Motor neuron (in vitro differentiated cells): Measurements from ENCODE around the gene PNMA8C. TPM values are rescaled to one million over a fixed set of nuclear protein-coding genes. Genes with fewer than 3 reads are reported as not detected.
"Not testable (repeated sequence)": the region's sequence is repeated elsewhere in the genome, so short reads cannot be mapped to it uniquely, and the experiment has no call there.

Source experiments
- ATAC-seq, 8 experiments: fragments of 200-7000 bp; cut with Tn5 transposase; replicated peaks in 6 of 8; 2 replicates each; pipeline ENCODE4 v1.8.0; 2021; ENCODE audit warnings: mild to moderate bottlenecking in 8 of 8, moderate library complexity in 8 of 8
- H3K27ac ChIP-seq, 2 donors: fragments of 250-450 bp; sonication (Bioruptor Pico); 2 replicates each; pipeline ENCODE4 v1.9.0; 2021; ENCODE audit warnings: antibody characterized with exemption in 2 of 2, mild to moderate bottlenecking in 2 of 2, moderate library complexity in 1 of 2
- H3K4me1 ChIP-seq, 2 donors: fragments of 250-450 bp; sonication (Bioruptor Pico); replicated peaks in 1 of 2; 2 replicates each; pipeline ENCODE4 v1.6.1; 2021; ENCODE audit warnings: antibody characterized with exemption in 2 of 2, mild to moderate bottlenecking in 2 of 2, moderate library complexity in 1 of 2
- H3K4me3 ChIP-seq, 5 donors: fragments of 250-450 bp; sonication (Bioruptor Pico); 2 replicates each; pipeline ENCODE4 v1.9.0; 2021; ENCODE audit warnings: antibody characterized with exemption in 5 of 5, mild to moderate bottlenecking in 5 of 5, moderate library complexity in 4 of 5
- WGBS, 10 experiments: fragments of 450-650 bp; shearing (Covaris generic); methylation state at CpG; one replicate each; pipeline ENCODE4 v1.0.0; 2022; 5-methylcytosine and 5-hydroxymethylcytosine counted together
- in situ Hi-C, 9 experiments: fragments of 400-800 bp; cut with MboI; loops; one replicate each; pipeline ENCODE4 v1.15.0; 2021; ENCODE audit warnings: low sequenced_read_pairs in 9 of 9, low pct_unique_long_range_greater_than_20kb in 2 of 9; ENCODE audit not compliant: unreplicated experiment in 9 of 9
- total RNA-seq, 8 experiments: library from RNA; unstranded; fragments of 300-600 nt; gene quantifications; 2 replicates each; pipeline versions ENCODE4 v1.2.3 to v1.2.4, GENCODE V29; 2022

The PNMA8C gene
- total RNA-seq, 8 experiments from 2014 or later: 0.31 to 38.1 (median 22.2) TPM; not detected in 1

DNA sequence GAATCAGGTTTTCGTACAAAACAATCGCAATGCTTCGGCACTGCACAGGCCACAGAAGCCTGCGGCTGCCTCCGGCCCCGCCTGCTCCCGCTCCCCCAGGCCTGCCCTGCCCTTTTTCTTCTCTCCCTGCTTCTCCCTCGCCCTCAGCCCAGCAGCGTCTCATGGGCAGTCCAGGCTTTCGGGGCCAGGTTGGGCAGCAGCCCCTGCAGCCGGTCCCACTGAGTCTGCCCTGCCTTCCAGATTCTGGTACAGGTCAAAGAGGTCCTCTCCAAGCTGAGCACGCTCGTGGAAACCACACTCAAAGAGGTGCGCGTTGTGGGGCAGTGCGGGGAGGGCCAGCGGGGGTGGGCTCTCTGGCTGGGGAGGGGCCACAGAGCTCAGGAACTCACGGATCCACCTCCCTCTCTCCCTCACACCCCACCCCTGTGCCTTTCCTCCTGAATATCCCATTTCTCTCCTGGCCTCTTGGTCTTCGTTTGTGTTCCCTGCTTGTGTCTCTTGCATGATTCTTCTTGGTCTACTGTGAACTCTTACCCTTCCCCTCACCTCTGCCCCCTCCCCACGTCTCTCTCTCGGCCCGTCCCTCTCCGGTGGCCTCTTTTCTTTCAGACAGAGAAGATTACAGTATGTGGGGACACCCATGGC, 45.4 kb downstream of the PNMA8C start:
- H3K4me1 ChIP-seq: no peaks in the 10 kb centered on the region
- H3K27ac ChIP-seq: no peak overlapping the region
- H3K4me3 ChIP-seq: no peak overlapping the region
- no peak for ATAC-seq
- 95 to 100% (median 100%) methylated on average over 1 to 5 of the region's 23 CpGs; no CpG with 5 or more reads in 5 of the 10 experiments for WGBS, 10 experiments
- in situ Hi-C loops: loop anchor here in 2 of 9 experiments (25.0 kb wide), 1 partner anchor 104 kb away; the partner anchor contains the start of gene PNMA8B (in 2 of the 2)

DNA sequence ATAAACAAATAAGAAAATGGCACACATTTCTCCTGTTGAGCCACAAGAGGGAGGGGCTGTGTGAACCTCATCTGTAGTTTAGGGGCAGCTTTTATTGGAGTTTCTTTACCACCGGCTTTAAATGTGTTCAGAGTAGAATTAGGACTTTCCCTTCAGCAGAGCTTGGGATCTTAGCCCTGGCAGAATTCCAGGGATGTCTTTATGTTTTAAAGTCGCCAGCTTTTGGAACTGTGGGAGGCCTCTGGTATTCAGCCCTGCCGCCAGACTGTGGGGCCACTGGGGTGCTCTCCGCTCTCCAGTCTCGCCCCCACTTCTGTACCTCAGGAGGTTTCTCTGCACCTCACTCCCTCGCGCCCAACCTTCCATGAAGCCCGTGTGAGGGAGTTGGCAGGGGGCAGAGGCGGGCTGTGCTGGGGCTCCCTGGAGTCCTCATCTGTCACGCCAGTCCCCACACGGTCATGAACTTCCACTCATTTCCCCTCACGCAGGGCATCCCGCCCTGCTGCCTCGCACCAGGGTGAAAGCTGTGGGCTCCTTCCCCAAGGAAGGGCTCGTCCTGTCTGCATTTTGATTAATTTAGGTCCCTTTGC, 46.9 kb downstream of the PNMA8C start:
- Histone ChIP-seq H3K27ac (no peak overlapping the region), H3K4me1 (no peaks in the 10 kb centered on the region), H3K4me3 (no peak overlapping the region)
- in situ Hi-C loops: loop anchor here in 2 of 9 experiments (25.0 kb wide), 1 partner anchor 105 kb away; the partner anchor contains the start of gene PNMA8B (in 2 of the 2)
- 67 to 100% (median 93%) methylated on average over 1 to 6 of the region's 15 CpGs; no CpG with 5 or more reads in 2 of the 10 experiments for whole genome bisulfite sequencing, 10 experiments
- ATAC-seq: no peak

DNA sequence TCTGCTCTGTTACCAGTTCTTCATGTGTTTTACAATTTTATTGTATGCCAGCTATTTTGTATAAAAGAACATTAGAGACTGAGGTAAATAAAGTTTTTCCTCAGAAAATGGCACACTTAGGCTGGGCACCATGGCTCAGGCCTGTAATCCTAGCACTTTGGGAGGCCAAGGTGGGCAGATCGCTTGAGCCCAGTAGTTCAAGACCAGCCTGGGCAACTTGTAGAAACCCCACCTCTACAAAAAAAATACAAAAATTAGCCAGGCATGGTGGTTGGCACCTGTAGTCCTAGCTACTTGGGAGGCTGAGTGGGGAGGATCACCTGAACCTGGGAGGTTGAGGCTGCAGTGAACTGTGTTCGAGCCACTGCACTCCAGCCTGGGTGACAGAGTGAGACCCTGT, 47.4 kb downstream of the PNMA8C start:
- ATAC-seq: no peak
- WGBS, 10 experiments: 94 to 100% (median 100%) methylated on average over 1 to 2 of the region's 2 CpGs; no CpG with 5 or more reads in 4 of the 10 experiments
- no peak overlapping the region for H3K4me3 ChIP-seq

DNA sequence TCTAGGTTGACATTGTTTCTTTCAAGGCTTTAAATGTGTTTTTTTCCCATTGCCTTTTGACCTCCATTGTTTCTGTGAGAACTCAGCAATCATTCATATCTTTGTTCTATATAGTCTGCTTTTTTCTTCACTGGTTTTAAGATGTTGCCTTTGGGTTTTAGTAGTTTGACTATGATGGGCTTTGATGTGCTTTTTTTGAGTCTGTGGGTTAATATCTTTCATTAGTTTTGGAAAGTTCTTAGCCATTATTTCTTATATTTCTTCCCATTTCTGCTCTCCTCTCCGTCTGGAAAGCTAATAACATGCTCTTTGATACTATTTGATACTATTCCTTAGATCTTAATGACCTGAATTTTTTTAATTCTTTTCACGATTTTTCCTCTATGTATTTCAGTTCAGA, 48.0 kb downstream of the PNMA8C start:
- in situ Hi-C loops: loop anchor here in 2 of 9 experiments (25.0 kb wide), 1 partner anchor 107 kb away; the partner anchor contains the start of gene PNMA8B (in 2 of the 2)
- WGBS, 10 experiments: 79 to 100% (median 97%) methylated on average over 2 of the region's 2 CpGs; no CpG with 5 or more reads in 1 of the 10 experiments
- no peak for ATAC-seq
- Histone ChIP-seq H3K4me3 (no peak overlapping the region), H3K27ac (no peak overlapping the region), H3K4me1 (no peaks in the 10 kb centered on the region)

More for the DNA sequence above, 47.4 kb downstream of the PNMA8C start:
- Histone ChIP-seq H3K27ac (no peak overlapping the region), H3K4me1 (no peaks in the 10 kb centered on the region)
- in situ Hi-C loops: loop anchor here in 2 of 9 experiments (25.0 kb wide), 1 partner anchor 106 kb away; the partner anchor contains the start of gene PNMA8B (in 2 of the 2)

DNA sequence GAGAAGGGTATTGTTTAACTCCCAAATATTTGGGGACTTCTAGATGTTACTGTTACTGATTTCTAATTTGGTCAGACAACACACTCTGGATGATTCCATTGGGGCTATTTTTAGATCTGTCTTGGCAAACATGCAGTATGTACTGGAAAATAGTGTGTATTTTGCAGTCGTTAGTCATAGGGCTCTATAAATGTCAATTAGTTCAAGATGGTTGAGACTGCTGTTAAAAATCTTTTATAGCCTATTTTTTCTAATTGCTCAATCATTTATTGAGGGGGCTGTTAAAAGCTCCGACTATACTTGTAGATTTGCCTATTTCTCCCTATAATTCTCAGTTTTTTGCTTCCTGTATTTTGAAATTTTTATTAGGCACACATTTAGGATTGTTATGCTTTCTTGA, 50.5 kb downstream of the PNMA8C start:
- Histone ChIP-seq H3K27ac (no peak overlapping the region), H3K4me3 (no peak overlapping the region), H3K4me1 (no peaks in the 10 kb centered on the region)
- peak in 3 of 8 experiments; percentile 4 to 43 (median 19) for ATAC-seq
- WGBS, 10 experiments: 0 to 100% (median 59%) methylated on average over 1 to 2 of the region's 2 CpGs; no CpG with 5 or more reads in 2 of the 10 experiments
- in situ Hi-C loops: loop anchor here in 2 of 9 experiments (25.0 kb wide), 1 partner anchor 109 kb away; the partner anchor contains the start of gene PNMA8B (in 2 of the 2)

DNA sequence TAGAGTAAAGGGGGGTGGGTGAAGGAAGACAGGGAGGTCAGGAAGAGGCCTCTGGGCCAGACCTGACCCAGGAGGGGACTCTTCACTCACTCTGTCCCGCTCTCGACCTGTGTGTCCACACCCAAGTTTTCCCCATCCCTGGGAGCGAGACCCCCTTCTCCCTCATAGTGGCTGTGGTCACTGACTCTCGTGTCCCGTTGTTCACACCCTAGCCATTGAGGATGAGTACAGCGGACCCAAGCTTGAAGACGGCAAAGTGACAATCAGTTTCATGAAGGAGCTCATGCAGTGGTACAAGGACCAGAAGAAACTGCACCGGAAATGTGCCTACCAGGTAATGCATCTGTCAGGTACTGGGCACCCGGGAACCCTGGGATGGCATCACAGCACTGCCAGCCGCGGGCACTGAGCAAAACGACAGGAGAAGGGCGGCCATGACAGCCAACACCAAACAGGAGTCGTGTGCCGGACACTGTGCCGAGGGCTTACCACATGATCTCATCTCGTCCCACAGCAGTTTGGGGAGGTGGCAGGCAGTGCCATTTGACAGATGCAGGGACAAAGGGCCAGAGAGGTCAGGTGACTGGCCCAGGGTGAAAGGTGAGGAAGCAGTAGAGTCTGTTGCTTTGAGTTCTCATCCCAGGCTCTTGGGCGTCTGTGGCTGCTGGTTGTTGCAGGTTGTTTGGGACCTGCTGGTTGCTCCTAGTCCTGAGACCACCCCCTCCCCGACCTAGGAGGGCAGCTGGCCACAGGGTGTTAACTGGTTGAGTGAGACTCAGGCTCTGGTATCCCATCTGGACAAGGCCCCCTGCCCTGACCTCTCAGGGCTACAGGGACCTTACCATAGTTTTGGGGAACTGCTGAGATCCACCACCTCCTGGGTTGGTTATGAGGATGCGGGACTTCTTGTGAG, 52.2 kb downstream of the PNMA8C start:
- H3K4me3 ChIP-seq: no peak overlapping the region
- in situ Hi-C loops: loop anchor here in 2 of 9 experiments (25.0 kb wide), 1 partner anchor 111 kb away; the partner anchor contains the start of gene PNMA8B (in 2 of the 2)
- H3K27ac ChIP-seq: no peak overlapping the region
- peaks cover 0 to 5% of the 10 kb centered on the region in 2 donors for H3K4me1 ChIP-seq
- no peak for ATAC-seq
- 88 to 100% (median 100%) methylated on average over 1 to 11 of the region's 20 CpGs; no CpG with 5 or more reads in 1 of the 10 experiments for WGBS, 10 experiments

DNA sequence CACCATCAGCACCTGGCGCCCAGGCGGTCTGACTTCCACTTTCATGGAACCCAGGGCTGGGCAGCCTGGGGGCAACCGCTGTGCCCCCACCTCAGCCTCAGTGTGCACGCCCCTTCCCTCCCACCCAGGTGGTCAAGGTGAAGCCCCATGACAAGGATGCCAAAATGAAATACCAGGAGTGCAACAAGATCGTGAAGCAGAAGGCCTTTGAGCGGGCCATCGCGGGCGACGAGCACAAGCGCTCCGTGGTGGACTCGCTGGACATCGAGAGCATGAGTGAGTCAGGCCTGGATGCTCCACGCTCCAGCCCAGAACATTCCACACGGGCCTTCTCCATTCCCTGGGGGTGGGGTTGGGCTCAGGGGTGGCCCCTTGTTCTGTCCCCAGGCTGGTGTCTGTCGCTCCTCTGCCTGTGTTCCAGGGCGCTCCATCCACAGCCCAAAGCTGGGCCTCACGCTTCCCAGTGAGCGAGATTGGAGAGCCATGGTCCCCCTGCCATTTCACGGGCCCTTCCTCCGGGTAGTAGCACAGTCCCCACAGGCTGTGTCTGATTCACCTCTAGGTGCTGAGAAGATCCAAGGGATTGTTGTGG, 53.2 kb downstream of the PNMA8C start:
- ATAC-seq, H3K4me3 ChIP-seq, H3K27ac ChIP-seq, H3K4me1 ChIP-seq: not testable (repeated sequence)
- in situ Hi-C loops: loop anchor here in 2 of 9 experiments (25.0 kb wide), 1 partner anchor 112 kb away; the partner anchor contains the start of gene PNMA8B (in 2 of the 2)
- 82 to 100% methylated on average over 1 to 2 of the region's 22 CpGs; no CpG with 5 or more reads in 8 of the 10 experiments for WGBS, 10 experiments

Other genes with a start within 250 kb of the PNMA8C start
- gene IGFL1, start 199.2 kb downstream of the PNMA8C start, total RNA-seq: 1 to 10 TPM in 1 of 8 experiments, not detected in 7; 1.8 TPM
- 1 to 10 TPM in 6 of 8 experiments, under 1 TPM in 2; 0.36 to 7.9 (median 2.8) TPM for gene HIF3A, start 131.9 kb downstream of the PNMA8C start, total RNA-seq
- gene PPP5C, start 81.8 kb downstream of the PNMA8C start, total RNA-seq: 10 to 100 TPM; 43.1 to 96.8 (median 69.2) TPM
- gene CCDC8, start 15.4 kb downstream of the PNMA8C start, total RNA-seq: 10 to 100 TPM in 6 of 8 experiments, 1 to 10 TPM in 1, under 1 TPM in 1; 0.92 to 30.9 (median 11.8) TPM
- 10 to 100 TPM in 7 of 8 experiments, 1 to 10 TPM in 1; 1.3 to 75.6 (median 46.4) TPM for gene PNMA8A, start 42.6 kb upstream of the PNMA8C start, total RNA-seq
- 1 to 10 TPM in 5 of 8 experiments, under 1 TPM in 3; 0.09 to 7.7 (median 4.4) TPM for gene PNMA8B, start 66.9 kb upstream of the PNMA8C start, total RNA-seq
- 100 to 1,000 TPM; 107 to 350 (median 224) TPM for gene CALM3, start 172.4 kb upstream of the PNMA8C start, total RNA-seq
- gene PTGIR, start 196.2 kb upstream of the PNMA8C start, total RNA-seq: 1 to 10 TPM in 1 of 8 experiments, under 1 TPM in 6, not detected in 1; 0.27 to 1.7 (median 0.51) TPM
- not detected for gene GNG8, start 207.3 kb upstream of the PNMA8C start, total RNA-seq
- 10 to 100 TPM in 4 of 8 experiments, 1 to 10 TPM in 4; 1.9 to 16.3 (median 10.4) TPM for gene DACT3, start 232.2 kb upstream of the PNMA8C start, total RNA-seq